Measurements from ENCODE around the gene TDP1. TPM values are rescaled to one million over a fixed set of nuclear protein-coding genes. Genes with fewer than 3 reads are reported as not detected.

TDP1 gene
- total RNA-seq, 1 donor from 2014 or later, result 63.4 TPM

- Histone ChIP-seq H3K36me3 (peaks cover 28% of the 10 kb centered on the region), H3F3A (ENCODE audit: low read depth) (no peaks in the 10 kb centered on the region), H3K9ac (no peak overlapping the region), H3K4me1 (no peaks in the 10 kb centered on the region), H3K27ac (no peak overlapping the region), H3K79me2 (ENCODE audit: low read depth) (no peaks in the 10 kb centered on the region), H3K9me3 (ENCODE audit: low read depth) (no peaks in the 10 kb centered on the region), H3K4me2 (no peak overlapping the region), H2AFZ (replicated peaks) (no peak overlapping the region), H3K4me3 (no peak overlapping the region), H3K27me3 (no peaks in the 10 kb centered on the region), H4K20me1 (ENCODE audit: low read depth) (no peaks in the 10 kb centered on the region)
- no peak for DNase-seq (ENCODE audit: low spot score)
- Mint-ChIP-seq H3K4me3 (no peak overlapping the region), H3K36me3 (peaks cover 28% of the 10 kb centered on the region), H3K4me1 (no peaks in the 10 kb centered on the region), H3K27ac (no peak overlapping the region), H3K9me3 (no peaks in the 10 kb centered on the region), H3K27me3 (ENCODE audit: insufficient read depth, low read depth) (no peaks in the 10 kb centered on the region)
- TF ChIP-seq EZH2phosphoT487 (IDR thresholded peaks at IDR 0.05), result no peak
- no peak for TF ChIP-seq CTCF (IDR thresholded peaks at IDR 0.05)
- no peak for TF ChIP-seq EZH2 (IDR thresholded peaks at IDR 0.05)
These were observed 33.1 kb downstream of the TDP1 start for GRCh38 chr14:89988787-89989186.

- H3K4me1 ChIP-seq, result no peaks in the 10 kb centered on the region
- no peak for DNase-seq (ENCODE audit: low spot score)
- no peaks in the 10 kb centered on the region for H3K9me3 ChIP-seq (ENCODE audit: low read depth)
- peaks cover 31% of the 10 kb centered on the region for H3K36me3 Mint-ChIP-seq
- no peak overlapping the region for H3K4me3 ChIP-seq
- no peaks in the 10 kb centered on the region for H3K79me2 ChIP-seq (ENCODE audit: low read depth)
- no peak overlapping the region for H3K4me3 Mint-ChIP-seq
- H3K36me3 ChIP-seq, result peaks cover 29% of the 10 kb centered on the region
- TF ChIP-seq EZH2 (IDR thresholded peaks at IDR 0.05) (no peak), CTCF (IDR thresholded peaks at IDR 0.05) (no peak)
- no peaks in the 10 kb centered on the region for H3K9me3 Mint-ChIP-seq
- H3K27ac Mint-ChIP-seq, result no peak overlapping the region
- H3K9ac ChIP-seq, result no peak overlapping the region
- H3K27ac ChIP-seq, result no peak overlapping the region
- no peaks in the 10 kb centered on the region for H3K4me1 Mint-ChIP-seq
- H3F3A ChIP-seq (ENCODE audit: low read depth), result no peaks in the 10 kb centered on the region
- H3K4me2 ChIP-seq, result no peak overlapping the region
- no peak overlapping the region for H2AFZ ChIP-seq (replicated peaks)
- no peaks in the 10 kb centered on the region for H3K27me3 Mint-ChIP-seq (ENCODE audit: insufficient read depth, low read depth)
- H4K20me1 ChIP-seq (ENCODE audit: low read depth), result no peaks in the 10 kb centered on the region
- H3K27me3 ChIP-seq, result no peaks in the 10 kb centered on the region
These were observed 34.5 kb downstream of the TDP1 start for GRCh38 chr14:89990218-89990617.

GRCh38 chr14:89990623-89991275 is 35.0 kb downstream of the TDP1 start:
- DNase-seq (ENCODE audit: low spot score), result no peak
- no peak overlapping the region for H3K9ac ChIP-seq
- Mint-ChIP-seq H3K27me3 (ENCODE audit: insufficient read depth, low read depth) (no peaks in the 10 kb centered on the region), H3K9me3 (no peaks in the 10 kb centered on the region), H3K27ac (no peak overlapping the region), H3K4me1 (no peaks in the 10 kb centered on the region), H3K36me3 (peaks cover 34% of the 10 kb centered on the region), H3K4me3 (no peak overlapping the region)
- TF ChIP-seq EZH2 (IDR thresholded peaks at IDR 0.05) (no peak), CTCF (IDR thresholded peaks at IDR 0.05) (no peak), EZH2phosphoT487 (IDR thresholded peaks at IDR 0.05) (no peak)
- no peaks in the 10 kb centered on the region for H3K79me2 ChIP-seq (ENCODE audit: low read depth)
- H3K4me3 ChIP-seq, result no peak overlapping the region
- no peak overlapping the region for H2AFZ ChIP-seq (replicated peaks)
- H3K4me2 ChIP-seq, result no peak overlapping the region
- no peaks in the 10 kb centered on the region for H3F3A ChIP-seq (ENCODE audit: low read depth)
- H4K20me1 ChIP-seq (ENCODE audit: low read depth), result no peaks in the 10 kb centered on the region
- no peaks in the 10 kb centered on the region for H3K4me1 ChIP-seq
- H3K9me3 ChIP-seq (ENCODE audit: low read depth), result no peaks in the 10 kb centered on the region
- peaks cover 26% of the 10 kb centered on the region for H3K36me3 ChIP-seq
- no peaks in the 10 kb centered on the region for H3K27me3 ChIP-seq
- no peak overlapping the region for H3K27ac ChIP-seq

Data from neural progenitor cell (in vitro differentiated cells).